ENCODE measurements around the gene ZMIZ2. TPM values are rescaled to one million over a fixed set of nuclear protein-coding genes. Genes with fewer than 3 reads are reported as not detected.

Gene ZMIZ2
- total and polyA plus RNA-seq, 9 of the 15 experiments (the other 6 are each of a cell fraction or from before 2014, with no cell fraction given), result 0.13 to 40.3 (median 4.9) TPM

DNA sequence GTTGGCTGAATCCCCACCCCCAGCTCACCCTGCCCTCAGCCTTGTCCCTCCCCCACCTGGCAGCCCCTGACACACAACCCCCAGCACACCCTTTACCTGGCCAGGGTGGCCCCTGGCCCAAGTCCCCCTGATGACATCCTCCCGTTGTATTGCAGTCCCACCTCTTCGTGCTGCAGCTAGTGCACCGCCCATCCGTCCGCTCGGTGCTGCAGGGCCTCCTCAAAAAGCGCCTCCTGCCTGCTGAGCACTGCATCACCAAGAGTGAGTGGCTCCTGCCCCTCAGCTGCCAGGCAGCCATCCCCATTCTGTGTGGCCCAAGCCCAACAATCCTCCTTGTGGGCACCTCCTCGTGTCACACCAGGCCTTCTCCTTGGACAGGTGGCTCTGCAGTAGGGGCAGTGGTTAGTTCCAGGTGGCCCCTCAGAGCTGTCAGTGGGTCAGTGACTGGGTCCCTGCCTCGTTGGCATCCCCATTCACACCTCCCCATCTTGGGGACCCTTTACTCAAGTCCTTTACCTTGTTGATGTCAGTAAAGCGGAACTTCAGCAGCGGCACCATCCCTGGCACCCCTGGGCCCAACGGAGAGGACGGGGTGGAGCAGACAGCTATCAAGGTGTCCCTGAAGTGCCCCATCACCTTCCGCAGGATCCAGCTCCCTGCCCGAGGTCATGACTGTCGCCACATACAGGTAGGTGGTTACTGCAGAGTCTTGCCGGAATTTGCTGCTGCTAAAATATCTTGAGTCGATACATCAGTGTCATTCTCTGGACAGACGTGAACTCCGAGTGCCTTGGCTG is 14.3 kb downstream of the ZMIZ2 start:
- no peak overlapping the region for H3K4me3 ChIP-seq
- TF ChIP-seq RNF2 (IDR thresholded peaks at IDR 0.05) (no peak), FOXJ2 (tag; IDR thresholded peaks at IDR 0.05) (no peak), ZNF444 (CRISPR knock-in tag; IDR thresholded peaks at IDR 0.05) (no peak), MEF2A (IDR thresholded peaks at IDR 0.05; ENCODE audit: control insufficient read depth, low read depth, low read length) (no peak), SAFB (IDR thresholded peaks at IDR 0.05; ENCODE audit: borderline replicate concordance, low read depth, low read length) (no peak), DDX20 (tag; IDR thresholded peaks at IDR 0.05; ENCODE audit: low read depth) (no peak), PML (IDR thresholded peaks at IDR 0.05; ENCODE audit: low read length) (no peak), ZNF696 (CRISPR knock-in tag; conservative IDR thresholded peaks at IDR 0.05) (no peak), CHD1 (IDR thresholded peaks at IDR 0.05; ENCODE audit: low read length) (no peak), MAFF (IDR thresholded peaks at IDR 0.05; ENCODE audit: low read length) (no peak), TAF15 (IDR thresholded peaks at IDR 0.05; ENCODE audit: low read depth, low read length) (no peak), HDGF (IDR thresholded peaks at IDR 0.05) (no peak)
- TF ChIP-seq, protein P1, sequence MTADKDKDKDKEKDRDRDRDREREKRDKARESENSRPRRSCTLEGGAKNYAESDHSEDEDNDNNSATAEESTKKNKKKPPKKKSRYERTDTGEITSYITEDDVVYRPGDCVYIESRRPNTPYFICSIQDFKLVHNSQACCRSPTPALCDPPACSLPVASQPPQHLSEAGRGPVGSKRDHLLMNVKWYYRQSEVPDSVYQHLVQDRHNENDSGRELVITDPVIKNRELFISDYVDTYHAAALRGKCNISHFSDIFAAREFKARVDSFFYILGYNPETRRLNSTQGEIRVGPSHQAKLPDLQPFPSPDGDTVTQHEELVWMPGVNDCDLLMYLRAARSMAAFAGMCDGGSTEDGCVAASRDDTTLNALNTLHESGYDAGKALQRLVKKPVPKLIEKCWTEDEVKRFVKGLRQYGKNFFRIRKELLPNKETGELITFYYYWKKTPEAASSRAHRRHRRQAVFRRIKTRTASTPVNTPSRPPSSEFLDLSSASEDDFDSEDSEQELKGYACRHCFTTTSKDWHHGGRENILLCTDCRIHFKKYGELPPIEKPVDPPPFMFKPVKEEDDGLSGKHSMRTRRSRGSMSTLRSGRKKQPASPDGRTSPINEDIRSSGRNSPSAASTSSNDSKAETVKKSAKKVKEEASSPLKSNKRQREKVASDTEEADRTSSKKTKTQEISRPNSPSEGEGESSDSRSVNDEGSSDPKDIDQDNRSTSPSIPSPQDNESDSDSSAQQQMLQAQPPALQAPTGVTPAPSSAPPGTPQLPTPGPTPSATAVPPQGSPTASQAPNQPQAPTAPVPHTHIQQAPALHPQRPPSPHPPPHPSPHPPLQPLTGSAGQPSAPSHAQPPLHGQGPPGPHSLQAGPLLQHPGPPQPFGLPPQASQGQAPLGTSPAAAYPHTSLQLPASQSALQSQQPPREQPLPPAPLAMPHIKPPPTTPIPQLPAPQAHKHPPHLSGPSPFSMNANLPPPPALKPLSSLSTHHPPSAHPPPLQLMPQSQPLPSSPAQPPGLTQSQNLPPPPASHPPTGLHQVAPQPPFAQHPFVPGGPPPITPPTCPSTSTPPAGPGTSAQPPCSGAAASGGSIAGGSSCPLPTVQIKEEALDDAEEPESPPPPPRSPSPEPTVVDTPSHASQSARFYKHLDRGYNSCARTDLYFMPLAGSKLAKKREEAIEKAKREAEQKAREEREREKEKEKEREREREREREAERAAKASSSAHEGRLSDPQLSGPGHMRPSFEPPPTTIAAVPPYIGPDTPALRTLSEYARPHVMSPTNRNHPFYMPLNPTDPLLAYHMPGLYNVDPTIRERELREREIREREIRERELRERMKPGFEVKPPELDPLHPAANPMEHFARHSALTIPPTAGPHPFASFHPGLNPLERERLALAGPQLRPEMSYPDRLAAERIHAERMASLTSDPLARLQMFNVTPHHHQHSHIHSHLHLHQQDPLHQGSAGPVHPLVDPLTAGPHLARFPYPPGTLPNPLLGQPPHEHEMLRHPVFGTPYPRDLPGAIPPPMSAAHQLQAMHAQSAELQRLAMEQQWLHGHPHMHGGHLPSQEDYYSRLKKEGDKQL (CRISPR knock-in tag; IDR thresholded peaks at IDR 0.05; ENCODE audit: borderline replicate concordance), result no peak
- TF ChIP-seq, protein P2, sequence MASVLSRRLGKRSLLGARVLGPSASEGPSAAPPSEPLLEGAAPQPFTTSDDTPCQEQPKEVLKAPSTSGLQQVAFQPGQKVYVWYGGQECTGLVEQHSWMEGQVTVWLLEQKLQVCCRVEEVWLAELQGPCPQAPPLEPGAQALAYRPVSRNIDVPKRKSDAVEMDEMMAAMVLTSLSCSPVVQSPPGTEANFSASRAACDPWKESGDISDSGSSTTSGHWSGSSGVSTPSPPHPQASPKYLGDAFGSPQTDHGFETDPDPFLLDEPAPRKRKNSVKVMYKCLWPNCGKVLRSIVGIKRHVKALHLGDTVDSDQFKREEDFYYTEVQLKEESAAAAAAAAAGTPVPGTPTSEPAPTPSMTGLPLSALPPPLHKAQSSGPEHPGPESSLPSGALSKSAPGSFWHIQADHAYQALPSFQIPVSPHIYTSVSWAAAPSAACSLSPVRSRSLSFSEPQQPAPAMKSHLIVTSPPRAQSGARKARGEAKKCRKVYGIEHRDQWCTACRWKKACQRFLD (CRISPR knock-in tag; IDR thresholded peaks at IDR 0.05), result no peak
- TF ChIP-seq, protein P3, sequence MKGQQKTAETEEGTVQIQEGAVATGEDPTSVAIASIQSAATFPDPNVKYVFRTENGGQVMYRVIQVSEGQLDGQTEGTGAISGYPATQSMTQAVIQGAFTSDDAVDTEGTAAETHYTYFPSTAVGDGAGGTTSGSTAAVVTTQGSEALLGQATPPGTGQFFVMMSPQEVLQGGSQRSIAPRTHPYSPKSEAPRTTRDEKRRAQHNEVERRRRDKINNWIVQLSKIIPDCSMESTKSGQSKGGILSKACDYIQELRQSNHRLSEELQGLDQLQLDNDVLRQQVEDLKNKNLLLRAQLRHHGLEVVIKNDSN (CRISPR knock-in tag; IDR thresholded peaks at IDR 0.05), result no peak

More for the DNA sequence above, 14.3 kb downstream of the ZMIZ2 start:
- H3K9me3 ChIP-seq (replicated peaks; ENCODE audit: control insufficient read depth, insufficient read depth, low read depth, low read length), result no peaks in the 10 kb centered on the region
- H3K27me3 ChIP-seq (ENCODE audit: control insufficient read depth in 2 of 2, insufficient read depth in 2 of 2, low read length in 2 of 2), result no peaks in the 10 kb centered on the region
- ChIA-PET CTCF (ENCODE audit: low intra/inter-chr PET ratio) (no interaction called here), POLR2A (no interaction called here)
- no peak for DNase-seq (ENCODE audit: extremely low read depth in 1 of 4, low spot score in 3 of 4)
- in situ Hi-C loops (cut with MboI), result no loop called here
- intact Hi-C loops (cut with micrococcal nuclease), result loop anchor here (5.0 kb wide), 2 partner anchors 156 to 176 kb away; partner anchors contain the start of gene OGDH
- no peaks in the 10 kb centered on the region for H3K9me1 ChIP-seq (ENCODE audit: control insufficient read depth, insufficient read depth, low read length)
- ATAC-seq, result no peak
- peaks cover 81% of the 10 kb centered on the region; the same call in 2 of the 3 replicates for H3K36me3 ChIP-seq (ENCODE audit: control insufficient read depth, insufficient read depth, low read length)
- H2AFZ ChIP-seq (ENCODE audit: low read depth, low read length), result no peak overlapping the region
- peak overlapping the region in 1 of 2 experiments; percentile 85; a peak in 2 of 4 replicates for H3K9ac ChIP-seq (ENCODE audit: insufficient read depth in 1 of 2, low read depth in 2 of 2, low read length in 2 of 2)
- BruUV-seq (replicated peaks), result no TSS peak
- peaks cover 21 to 56% of the 10 kb centered on the region in 2 experiments for H3K4me1 ChIP-seq (replicated peaks in 1 of 2; ENCODE audit: control insufficient read depth in 2 of 2, insufficient read depth in 2 of 2, low read length in 2 of 2)
- 90% methylated on average over 20 of the region's 20 CpGs for WGBS (ENCODE audit: insufficient coverage, low coverage, missing lambda C conversion rate)
- no peak overlapping the region for H3K4me2 ChIP-seq (ENCODE audit: insufficient read depth, low read length)
- no peaks in the 10 kb centered on the region for H4K20me1 ChIP-seq (replicated peaks; ENCODE audit: control insufficient read depth, insufficient read depth, low read length)
- H3K27ac ChIP-seq (ENCODE audit: extremely low read depth, low read depth, low read length), result no peak overlapping the region
- H3K79me2 ChIP-seq (ENCODE audit: control insufficient read depth, insufficient read depth, low read length), result peaks cover 10% of the 10 kb centered on the region; the same call in 2 of the 3 replicates
- FAIRE-seq, result no peak
